GM21786 (cell line): ENCODE measurements around the gene SYTL3.
"Not testable (repeated sequence)": the region's sequence is repeated elsewhere in the genome, so short reads cannot be mapped to it uniquely, and the experiment has no call there.

Source experiments
- ATAC-seq: cut with Tn5 transposase; IDR thresholded peaks from one replicate; pipeline ENCODE4 v1.9.1; 2021; ENCODE audit not compliant: unreplicated experiment

The SYTL3 gene

GRCh38 chr6:158686791-158687381 lies 37.0 kb downstream of the SYTL3 start:
- no peak for ATAC-seq

- no peak for ATAC-seq
These were observed 37.7 kb downstream of the SYTL3 start for GRCh38 chr6:158687506-158687905.

DNA sequence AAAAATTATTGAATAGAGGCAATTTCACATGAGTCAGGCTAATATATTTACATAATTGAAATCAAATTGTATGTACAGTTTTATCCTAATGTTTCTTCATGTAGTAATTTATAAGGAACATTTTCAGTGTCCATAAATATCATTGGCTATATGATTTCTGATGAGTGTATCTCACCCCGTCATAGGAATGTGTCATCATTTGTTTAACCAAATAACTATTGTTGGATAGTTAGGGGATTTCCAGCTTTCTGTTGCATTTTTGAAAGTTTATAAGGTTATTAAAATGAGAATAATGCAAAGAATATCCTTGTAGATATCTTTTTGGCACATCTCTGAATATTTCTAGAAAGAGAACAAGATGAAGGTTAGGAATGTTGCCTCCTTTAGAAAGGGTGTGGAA lies 39.0 kb downstream of the SYTL3 start:
- ATAC-seq, result no peak

DNA sequence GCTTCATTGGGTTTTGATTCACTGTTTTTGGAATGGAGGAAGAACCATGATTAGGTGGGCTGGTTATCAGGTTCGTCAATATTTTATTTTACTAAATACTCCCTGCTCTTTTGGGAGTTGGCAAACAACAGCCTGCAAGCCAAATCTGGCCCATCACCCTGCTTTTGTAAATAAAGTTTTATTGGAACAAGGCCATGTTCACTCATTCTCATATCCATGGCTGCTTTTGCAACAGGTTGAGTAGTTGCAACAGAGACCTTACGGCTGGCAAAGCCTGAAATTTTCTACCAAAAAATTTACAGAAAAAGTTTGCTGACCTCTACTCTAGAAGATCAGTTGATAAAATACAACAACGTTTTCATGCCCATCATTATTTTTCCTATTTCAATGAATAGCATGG lies 45.1 kb downstream of the SYTL3 start:
- ATAC-seq, result no peak

DNA sequence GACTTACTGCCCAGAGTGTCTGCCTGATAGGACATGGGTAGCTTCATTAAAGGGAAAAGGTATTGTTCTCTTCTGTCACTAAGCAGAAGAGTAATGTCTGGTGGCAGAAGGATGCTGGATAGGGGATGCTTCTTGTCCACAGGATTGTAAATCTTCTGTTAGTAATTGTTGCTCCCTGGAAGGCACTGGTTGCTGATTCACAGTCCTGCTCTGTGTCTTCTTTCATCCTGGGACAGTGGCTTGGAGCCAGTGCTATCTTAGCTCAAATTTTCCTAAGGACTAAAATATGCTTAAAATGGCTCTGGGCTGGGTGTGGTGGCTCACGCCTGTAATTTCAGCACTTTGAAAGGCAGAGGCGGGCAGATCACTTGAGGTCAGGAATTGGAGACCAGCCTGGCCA lies 48.0 kb downstream of the SYTL3 start:
- ATAC-seq, result no peak

DNA sequence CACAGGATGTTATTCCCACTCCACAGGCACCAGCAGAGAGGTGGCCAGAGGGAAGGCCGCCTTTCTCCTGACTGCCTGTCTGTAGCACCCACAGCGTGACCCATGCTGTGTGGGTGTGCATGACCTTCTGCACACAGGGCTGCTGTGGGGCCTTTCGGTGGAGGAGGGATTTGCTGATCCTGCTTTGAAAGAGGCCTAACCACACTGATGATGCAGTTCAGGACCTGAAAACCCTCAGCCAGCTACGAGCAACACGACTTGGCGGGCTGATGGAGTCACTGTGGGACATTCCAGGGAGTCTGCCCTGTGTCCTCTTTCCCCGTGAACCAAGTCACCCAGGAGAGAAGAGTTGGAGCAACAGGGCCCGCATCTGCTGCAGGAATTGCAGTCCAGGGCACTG lies 49.1 kb downstream of the SYTL3 start:
- no peak for ATAC-seq

DNA sequence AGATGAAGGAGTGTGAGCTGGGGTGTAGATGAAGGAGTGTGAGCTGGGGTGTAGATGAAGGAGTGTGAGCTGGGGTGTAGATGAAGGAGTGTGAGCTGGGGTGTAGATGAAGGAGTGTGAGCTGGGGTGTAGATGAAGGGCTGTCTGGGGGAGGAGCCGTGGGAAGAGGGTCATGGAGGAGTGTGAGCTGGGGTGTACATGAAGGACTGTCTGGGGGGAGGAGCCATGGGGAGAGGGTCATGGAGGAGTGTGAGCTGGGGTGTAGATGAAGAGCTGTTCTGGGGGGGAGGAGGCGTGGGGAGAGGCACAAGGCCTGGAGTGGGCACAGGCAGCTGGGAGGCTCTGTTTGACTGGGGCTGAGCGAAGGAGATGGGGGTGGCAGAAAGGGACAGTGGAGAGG lies 51.4 kb downstream of the SYTL3 start:
- not testable (repeated sequence) for ATAC-seq

GRCh38 chr6:158703111-158703836 lies 53.4 kb downstream of the SYTL3 start:
- ATAC-seq, result no peak

DNA sequence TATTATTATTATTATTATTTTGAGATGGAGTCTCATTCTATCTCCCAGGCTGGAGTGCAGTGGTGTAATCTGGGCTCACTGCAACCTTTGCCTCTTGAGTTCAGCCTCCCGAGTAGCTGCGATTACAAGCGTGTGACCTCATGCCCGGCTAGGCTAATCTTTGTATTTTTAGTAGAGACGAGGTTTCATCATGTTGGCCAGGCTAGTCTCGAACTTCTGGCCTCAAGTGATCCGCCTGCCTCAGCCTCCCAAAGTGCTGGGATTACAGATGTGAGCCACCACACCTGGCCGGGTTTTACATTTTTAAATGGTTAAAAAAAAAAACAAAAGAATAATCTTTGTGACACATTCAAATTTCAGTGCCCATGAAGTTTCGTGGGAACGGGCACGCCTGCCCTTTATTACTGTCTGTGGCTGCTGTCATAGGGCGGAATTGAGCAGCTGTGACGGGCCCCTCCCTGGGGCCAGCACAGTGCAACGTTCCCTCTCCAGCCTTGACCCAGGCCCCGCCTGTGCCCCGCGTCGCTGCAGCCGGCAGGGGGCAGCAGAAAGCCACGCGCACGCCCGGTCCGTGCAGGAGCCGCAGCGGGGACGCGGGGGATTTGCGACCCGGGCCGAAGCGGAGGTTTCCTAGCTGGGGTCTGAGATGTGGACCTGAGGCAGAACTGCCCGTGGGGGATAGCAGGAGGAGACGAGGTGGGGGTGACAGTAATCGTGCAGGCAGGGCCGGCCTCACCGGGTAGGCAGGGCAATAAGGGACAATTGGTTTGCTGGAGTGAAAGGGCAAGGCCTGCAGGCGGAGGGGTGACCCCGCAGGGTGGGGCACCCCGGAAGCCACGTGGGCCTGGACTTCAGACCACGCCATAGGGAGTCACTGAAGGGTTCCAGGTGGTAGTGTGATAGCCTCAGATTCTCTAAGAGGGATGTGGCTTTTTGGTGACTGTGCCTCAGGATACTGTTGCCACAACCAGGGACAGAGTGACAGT lies 54.3 kb downstream of the SYTL3 start:
- peak; percentile 91 for ATAC-seq

- no peak for ATAC-seq
These were observed 55.7 kb downstream of the SYTL3 start for GRCh38 chr6:158705386-158706126.

- no peak for ATAC-seq
These were observed 56.6 kb downstream of the SYTL3 start for GRCh38 chr6:158706369-158706982.

DNA sequence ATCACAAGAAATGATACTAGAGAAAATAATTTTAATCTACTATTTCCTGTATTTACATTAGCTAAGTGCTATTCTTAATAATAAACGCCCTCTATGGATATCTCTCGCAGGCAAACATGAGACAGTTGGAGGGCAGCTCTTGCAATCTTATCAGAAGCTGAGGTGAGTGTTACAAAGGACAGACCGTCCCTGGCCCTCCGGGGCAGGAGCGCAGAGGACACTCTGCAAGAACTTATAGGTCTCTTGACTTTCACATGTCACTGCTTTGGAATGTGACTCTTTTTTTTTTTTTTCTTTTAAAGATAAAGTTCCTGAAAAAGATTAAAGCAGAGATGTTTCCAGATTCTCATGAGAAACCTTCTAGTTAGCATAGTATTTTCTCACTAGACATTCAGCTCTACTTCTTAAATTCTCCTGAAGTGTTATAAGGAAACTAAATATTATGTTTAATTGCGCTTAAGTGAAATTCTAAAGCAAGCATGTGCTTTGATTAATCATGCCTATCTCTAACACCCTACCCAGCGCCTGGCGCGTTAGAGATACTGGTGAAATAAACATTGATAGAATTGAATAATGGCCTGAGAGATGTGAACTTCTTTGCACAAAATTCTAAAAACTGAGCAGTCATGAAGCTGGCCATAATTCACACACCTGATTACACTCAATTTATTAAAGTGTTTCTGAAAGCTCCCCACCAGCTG lies 57.4 kb downstream of the SYTL3 start:
- ATAC-seq, result no peak

GRCh38 chr6:158707821-158708195 lies 58.0 kb downstream of the SYTL3 start:
- no peak for ATAC-seq

DNA sequence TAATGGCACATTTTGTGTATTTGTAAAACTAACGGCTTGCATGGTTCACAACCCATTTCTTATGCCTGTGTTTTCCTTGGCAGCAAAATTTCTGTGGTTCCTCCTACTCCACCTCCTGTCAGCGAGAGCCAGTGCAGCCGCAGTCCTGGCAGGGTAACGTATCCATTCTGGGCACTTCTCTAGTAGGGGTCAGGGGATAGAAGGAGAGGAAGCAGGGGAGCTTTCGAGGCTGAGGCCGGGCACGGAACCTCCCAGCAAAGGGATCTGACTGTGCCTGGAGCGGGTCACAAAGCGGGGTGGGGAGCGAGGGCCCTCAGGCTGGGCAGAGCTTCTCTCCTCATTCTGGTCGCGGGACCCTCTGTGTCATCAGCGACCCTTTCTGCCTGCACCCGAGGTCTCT lies 58.4 kb downstream of the SYTL3 start:
- no peak for ATAC-seq

DNA sequence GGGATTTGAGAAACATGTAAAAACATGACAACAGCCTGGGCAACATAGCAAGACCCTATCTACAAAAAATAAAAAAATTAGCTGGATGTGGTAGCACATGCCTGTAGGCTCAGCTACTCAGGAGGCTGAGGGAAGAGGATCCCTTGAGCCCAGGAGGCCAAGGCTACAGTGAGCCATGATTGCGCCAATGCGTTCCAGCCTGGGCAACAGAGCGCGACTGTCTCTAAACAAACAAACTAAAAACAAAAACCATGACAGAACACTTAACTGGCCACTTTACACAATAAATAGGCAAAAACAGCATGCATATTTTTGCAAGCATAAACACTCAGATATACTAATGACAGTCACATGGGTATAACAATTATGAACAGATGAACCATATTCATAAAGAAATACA lies 60.0 kb downstream of the SYTL3 start:
- no peak for ATAC-seq

DNA sequence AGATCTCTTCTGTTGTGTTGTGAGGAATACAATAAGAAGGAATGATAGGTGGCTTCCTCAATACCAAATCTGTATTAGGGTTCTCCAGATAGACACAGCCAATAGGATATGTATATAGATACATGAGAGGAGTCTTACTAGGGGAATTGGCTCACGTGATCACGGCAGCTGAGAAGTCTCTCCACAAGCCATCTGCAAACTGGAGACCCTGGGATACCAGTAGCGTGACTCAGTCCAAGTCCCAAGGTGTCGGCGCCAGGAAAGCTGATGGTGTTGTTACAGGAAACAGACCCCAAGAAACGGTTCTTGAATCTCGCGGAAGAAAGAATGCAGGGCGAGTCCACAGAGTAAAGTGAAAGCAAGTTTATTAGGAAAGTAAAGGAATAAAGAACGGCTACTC lies 61.4 kb downstream of the SYTL3 start:
- ATAC-seq, result no peak

- ATAC-seq, result no peak
These were observed 63.6 kb downstream of the SYTL3 start for GRCh38 chr6:158713469-158713868.

DNA sequence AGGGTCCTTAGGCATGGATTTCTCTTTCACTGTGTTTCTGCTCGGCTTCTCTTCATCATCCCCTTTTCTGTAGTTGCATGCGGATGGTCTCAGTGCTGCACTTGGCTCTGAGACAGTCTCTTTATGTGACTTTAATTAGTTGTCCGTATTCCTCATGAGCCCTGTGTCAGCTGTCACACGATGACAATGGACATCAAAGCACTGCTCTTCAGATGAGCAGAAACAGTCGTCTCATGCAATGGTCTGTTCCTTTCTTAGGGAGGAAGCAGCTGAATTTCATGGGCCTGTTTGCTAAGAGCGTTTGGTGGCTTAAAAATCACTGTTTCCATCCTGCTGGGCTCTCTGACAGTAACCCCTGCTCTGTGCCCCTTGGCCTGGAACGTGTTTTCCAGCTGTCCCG lies 64.9 kb downstream of the SYTL3 start:
- no peak for ATAC-seq

- peak; percentile 48 for ATAC-seq
These were observed 65.8 kb downstream of the SYTL3 start for GRCh38 chr6:158715330-158716311.
